HCT116 (cell line): ENCODE data around the gene DENND1A.

Source experiments
- EZH2 ChIP-seq: fragments of 200-600 bp; sonication (generic); IDR thresholded peaks from 2 replicates; pipeline ENCODE4 v1.6.1; 2017; ENCODE audit warnings: antibody characterized with exemption, mixed run types
- POLR2A ChIP-seq: IDR thresholded peaks from 2 replicates; pipeline ENCODE4 v1.7.0; 2011; ENCODE audit warnings: borderline replicate concordance; ENCODE audit not compliant: insufficient read depth, insufficient read length; ENCODE audit errors: extremely low read depth
- POLR2AphosphoS5 ChIP-seq: IDR thresholded peaks from 2 replicates; pipeline ENCODE4 v1.6.1; 2011; ENCODE audit warnings: mild to moderate bottlenecking, low read depth, low read length, moderate library complexity
- RAD21 ChIP-seq: IDR thresholded peaks from 2 replicates; pipeline ENCODE4 v1.6.1; 2012; ENCODE audit warnings: low read depth, mild to moderate bottlenecking
- REST ChIP-seq: IDR thresholded peaks from 2 replicates; pipeline ENCODE4 v1.6.1; 2012; ENCODE audit warnings: low read depth
- SIN3A ChIP-seq: IDR thresholded peaks from 2 replicates; pipeline ENCODE4 v1.6.1; 2012; ENCODE audit warnings: low read depth
- YY1 ChIP-seq: IDR thresholded peaks from 2 replicates; pipeline ENCODE4 v1.6.1; 2011; ENCODE audit warnings: low read length, low read depth, moderate library complexity, mild to moderate bottlenecking; ENCODE audit not compliant: insufficient replicate concordance; ENCODE audit errors: extremely low read depth
- ZNF274 ChIP-seq: fragments of 200-500 bp; sonication (Bioruptor generic); IDR thresholded peaks from 2 replicates; pipeline ENCODE4 v1.6.1; 2014; ENCODE audit warnings: mild to moderate bottlenecking, low read depth, low read length, inconsistent platforms
- TF ChIP-seq, protein P1 (sequence below): IDR thresholded peaks from 2 replicates; pipeline ENCODE4 v1.6.1; 2012
- TF ChIP-seq, protein P2 (sequence below), 3 experiments: fragments of 200-600 bp in 1 of 3; sonication (generic) in 1 of 3; IDR thresholded peaks in 2 of 3; conservative IDR thresholded peaks in 1 of 3; 2 replicates each; pipeline ENCODE4 v1.5.1; 2012 to 2017; ENCODE audit warnings: low read depth in 2 of 3, low read length in 2 of 3, antibody characterized with exemption in 1 of 3, borderline replicate concordance in 1 of 3, control low read depth in 1 of 3, mild to moderate bottlenecking in 1 of 3, mixed read lengths in 1 of 3, mixed run types in 1 of 3, moderate library complexity in 1 of 3; ENCODE audit not compliant: insufficient read depth in 1 of 3
- TF ChIP-seq, protein P3 (sequence below): IDR thresholded peaks from 2 replicates; pipeline ENCODE4 v1.6.1; 2011; ENCODE audit warnings: mild to moderate bottlenecking, low read length, moderate library complexity; ENCODE audit not compliant: insufficient replicate concordance; ENCODE audit errors: extremely low read depth

- TF ChIP-seq, protein P1, sequence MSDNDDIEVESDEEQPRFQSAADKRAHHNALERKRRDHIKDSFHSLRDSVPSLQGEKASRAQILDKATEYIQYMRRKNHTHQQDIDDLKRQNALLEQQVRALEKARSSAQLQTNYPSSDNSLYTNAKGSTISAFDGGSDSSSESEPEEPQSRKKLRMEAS, result no peak
- TF ChIP-seq, protein P2, sequence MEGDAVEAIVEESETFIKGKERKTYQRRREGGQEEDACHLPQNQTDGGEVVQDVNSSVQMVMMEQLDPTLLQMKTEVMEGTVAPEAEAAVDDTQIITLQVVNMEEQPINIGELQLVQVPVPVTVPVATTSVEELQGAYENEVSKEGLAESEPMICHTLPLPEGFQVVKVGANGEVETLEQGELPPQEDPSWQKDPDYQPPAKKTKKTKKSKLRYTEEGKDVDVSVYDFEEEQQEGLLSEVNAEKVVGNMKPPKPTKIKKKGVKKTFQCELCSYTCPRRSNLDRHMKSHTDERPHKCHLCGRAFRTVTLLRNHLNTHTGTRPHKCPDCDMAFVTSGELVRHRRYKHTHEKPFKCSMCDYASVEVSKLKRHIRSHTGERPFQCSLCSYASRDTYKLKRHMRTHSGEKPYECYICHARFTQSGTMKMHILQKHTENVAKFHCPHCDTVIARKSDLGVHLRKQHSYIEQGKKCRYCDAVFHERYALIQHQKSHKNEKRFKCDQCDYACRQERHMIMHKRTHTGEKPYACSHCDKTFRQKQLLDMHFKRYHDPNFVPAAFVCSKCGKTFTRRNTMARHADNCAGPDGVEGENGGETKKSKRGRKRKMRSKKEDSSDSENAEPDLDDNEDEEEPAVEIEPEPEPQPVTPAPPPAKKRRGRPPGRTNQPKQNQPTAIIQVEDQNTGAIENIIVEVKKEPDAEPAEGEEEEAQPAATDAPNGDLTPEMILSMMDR (IDR thresholded peaks at IDR 0.05 in 2 of 3, conservative IDR thresholded peaks at IDR 0.05 in 1 of 3; ENCODE audit: borderline replicate concordance in 1 of 3, insufficient read depth in 1 of 3, low read depth in 2 of 3, low read length in 2 of 3), result no peak
- TF ChIP-seq YY1 (no peak), POLR2AphosphoS5 (no peak), ZNF274 (no peak), REST (no peak), SIN3A (no peak), EZH2 (no peak), POLR2A (no peak), RAD21 (no peak)
- TF ChIP-seq, protein P3, sequence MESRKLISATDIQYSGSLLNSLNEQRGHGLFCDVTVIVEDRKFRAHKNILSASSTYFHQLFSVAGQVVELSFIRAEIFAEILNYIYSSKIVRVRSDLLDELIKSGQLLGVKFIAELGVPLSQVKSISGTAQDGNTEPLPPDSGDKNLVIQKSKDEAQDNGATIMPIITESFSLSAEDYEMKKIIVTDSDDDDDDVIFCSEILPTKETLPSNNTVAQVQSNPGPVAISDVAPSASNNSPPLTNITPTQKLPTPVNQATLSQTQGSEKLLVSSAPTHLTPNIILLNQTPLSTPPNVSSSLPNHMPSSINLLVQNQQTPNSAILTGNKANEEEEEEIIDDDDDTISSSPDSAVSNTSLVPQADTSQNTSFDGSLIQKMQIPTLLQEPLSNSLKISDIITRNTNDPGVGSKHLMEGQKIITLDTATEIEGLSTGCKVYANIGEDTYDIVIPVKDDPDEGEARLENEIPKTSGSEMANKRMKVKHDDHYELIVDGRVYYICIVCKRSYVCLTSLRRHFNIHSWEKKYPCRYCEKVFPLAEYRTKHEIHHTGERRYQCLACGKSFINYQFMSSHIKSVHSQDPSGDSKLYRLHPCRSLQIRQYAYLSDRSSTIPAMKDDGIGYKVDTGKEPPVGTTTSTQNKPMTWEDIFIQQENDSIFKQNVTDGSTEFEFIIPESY, result no peak
Observed at GRCh38 chr9:123400926-123401503, 528.9 kb downstream of the DENND1A start.
